Activated CD4-positive, alpha-beta T cell treated with anti-CD3 and anti-CD28 coated beads for 48 hours (primary cell): Measurements from ENCODE around the gene OR8D2.

Source experiments
- DNase-seq: peaks from one replicate; pipeline ENCODE4 v3.0.0-alpha.2; 2020

OR8D2 gene, protein sequence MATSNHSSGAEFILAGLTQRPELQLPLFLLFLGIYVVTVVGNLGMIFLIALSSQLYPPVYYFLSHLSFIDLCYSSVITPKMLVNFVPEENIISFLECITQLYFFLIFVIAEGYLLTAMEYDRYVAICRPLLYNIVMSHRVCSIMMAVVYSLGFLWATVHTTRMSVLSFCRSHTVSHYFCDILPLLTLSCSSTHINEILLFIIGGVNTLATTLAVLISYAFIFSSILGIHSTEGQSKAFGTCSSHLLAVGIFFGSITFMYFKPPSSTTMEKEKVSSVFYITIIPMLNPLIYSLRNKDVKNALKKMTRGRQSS

DNA sequence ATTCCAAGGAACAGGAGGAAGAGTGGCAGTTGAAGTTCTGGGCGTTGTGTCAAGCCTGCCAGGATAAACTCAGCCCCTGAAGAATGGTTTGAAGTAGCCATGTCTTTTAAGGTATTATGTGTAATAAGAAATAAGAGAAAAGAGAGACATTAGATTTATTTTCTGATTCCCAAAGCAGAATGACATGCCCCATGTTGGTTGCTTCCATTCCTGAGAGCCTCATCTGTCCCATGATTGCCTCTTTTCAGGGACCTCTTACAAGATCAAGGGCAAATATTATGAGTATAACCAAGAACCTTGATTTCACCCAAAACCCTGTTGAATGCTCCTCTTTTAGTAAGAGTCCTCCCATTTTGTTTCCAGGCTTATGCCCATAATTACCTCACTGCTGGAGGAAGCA, at the start of gene OR8D2:
Gene OR8D2, minus strand, starts transcription at position 101 of the 400 bp plus-strand sequence. Its CDS starts 0 bp downstream, at position 101.
- no peak for DNase-seq

DNA sequence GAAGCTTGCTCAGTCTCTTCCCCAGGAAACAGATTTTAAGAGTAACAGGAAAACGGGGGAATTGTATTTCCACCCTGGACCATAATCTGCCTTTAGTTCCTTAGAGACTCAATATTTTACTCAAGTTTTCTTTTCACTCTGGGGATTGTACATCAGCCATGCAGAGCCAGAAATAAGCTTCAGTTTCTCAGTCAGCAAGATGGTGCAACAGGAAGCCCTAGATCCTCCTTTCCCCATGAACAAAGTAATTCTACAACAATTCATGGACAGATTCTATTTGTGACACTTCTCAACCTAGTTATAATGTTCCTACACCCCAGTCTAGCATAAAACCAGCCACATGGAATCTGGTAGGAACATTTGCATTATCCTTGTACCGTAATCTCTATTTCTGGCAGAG, 39.6 kb upstream of the OR8D2 start:
- DNase-seq = no peak

- DNase-seq = no peak
Measured at GRCh38 chr11:124346311-124346955, 26.4 kb upstream of the OR8D2 start.

GRCh38 chr11:124344346-124344745, 24.3 kb upstream of the OR8D2 start:
- no peak for DNase-seq

GRCh38 chr11:124340142-124340447, 20.1 kb upstream of the OR8D2 start:
- DNase-seq = no peak

DNA sequence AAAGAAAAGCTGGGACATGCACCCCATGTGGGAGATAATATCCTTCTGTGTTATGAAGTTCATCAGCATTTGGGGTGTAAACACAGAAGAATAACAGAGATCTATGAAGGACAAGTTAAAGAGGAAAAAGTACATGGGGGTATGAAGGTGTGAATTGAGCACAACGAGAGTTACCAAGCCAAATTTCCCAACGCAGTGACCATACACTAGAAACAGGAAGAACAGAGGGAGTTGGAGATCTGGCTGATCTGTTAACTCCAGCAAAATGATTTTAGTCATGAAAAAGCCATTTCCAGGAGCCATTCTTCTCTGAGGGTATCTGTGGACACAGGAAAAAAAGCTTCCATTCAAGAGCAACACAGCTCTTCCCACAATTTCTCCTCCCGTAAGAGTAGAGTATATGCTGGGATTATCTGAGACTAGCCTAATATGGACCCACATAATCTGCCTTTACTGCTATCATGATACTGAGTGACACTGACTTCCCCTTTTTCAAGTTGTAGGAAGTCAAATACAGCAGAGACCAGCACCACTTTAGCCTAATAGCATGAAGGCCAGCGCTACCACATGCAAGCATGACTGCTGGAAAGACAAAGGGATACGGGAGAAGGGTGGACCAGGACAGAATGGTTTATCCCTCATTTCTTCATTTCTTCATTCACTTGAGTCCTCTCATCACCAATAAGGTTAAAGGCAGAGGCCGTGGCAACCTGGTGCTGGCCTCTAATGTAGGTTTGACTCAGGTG, 19.6 kb upstream of the OR8D2 start:
- DNase-seq = no peak

GRCh38 chr11:124331873-124332272, 11.9 kb upstream of the OR8D2 start:
- DNase-seq = no peak

DNA sequence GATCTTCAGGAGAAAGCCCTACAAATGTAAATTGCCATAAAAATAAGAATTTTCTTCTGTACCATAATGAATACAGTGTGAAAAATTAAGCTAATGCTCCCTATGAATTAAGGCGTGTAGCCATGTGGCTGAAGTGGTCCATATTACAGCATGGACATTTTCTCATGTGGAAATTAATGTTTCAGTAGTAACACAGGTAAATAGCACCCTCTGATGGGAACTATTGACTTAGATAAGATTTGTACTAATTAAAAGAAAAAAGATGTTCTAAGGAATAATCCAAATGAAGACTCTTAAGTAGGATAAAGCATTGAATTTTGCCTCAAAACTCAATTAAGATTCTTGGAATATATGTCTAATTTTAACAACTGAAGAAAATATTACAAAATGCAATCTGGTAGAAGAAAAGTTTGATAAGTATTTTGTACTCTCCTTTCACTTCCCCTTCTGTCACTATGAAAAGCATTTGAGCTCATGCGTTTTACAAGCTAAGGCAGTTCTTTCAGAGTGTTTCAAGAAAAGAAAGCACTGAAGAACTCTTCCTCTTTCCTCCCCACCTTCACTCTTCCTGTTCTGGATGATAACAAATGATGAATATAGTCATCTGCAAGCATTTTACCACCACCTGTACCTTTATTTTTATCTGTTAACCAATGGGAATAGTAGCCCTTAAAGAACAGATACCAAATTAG, 9.9 kb upstream of the OR8D2 start:
- DNase-seq = no peak

DNA sequence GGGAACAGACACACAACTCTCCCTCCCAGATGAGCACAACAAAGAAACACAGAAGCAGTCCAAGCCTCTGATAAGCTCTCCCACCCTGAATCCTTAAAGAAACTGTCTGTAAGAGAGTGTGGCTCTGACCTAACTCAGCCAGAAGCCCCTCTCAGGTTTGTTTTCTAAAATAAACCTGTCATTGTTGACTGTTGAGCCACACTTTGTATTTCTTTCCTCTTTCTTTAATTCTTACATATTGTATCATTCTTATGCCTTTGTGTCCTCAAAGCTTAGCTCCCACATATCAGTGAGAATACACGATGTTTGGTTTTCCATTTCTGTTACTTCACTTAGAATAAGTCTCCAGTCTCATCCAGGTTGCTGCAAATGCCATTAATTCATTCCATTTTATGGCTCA, 7.8 kb upstream of the OR8D2 start:
- DNase-seq = no peak

GRCh38 chr11:124322356-124322755, 2.4 kb upstream of the OR8D2 start:
- DNase-seq = no peak

- DNase-seq = no peak
Measured at GRCh38 chr11:124315052-124315451, 4.9 kb downstream of the OR8D2 start.

GRCh38 chr11:124313849-124314248, 6.1 kb downstream of the OR8D2 start, which contains the start of gene OR8D1:
Gene OR8D1, minus strand, starts transcription at chr11:124313949. Its CDS starts 3,183 bp downstream, at chr11:124310766.
- DNase-seq = no peak

GRCh38 chr11:124313131-124313530, 6.9 kb downstream of the OR8D2 start:
- no peak for DNase-seq

DNA sequence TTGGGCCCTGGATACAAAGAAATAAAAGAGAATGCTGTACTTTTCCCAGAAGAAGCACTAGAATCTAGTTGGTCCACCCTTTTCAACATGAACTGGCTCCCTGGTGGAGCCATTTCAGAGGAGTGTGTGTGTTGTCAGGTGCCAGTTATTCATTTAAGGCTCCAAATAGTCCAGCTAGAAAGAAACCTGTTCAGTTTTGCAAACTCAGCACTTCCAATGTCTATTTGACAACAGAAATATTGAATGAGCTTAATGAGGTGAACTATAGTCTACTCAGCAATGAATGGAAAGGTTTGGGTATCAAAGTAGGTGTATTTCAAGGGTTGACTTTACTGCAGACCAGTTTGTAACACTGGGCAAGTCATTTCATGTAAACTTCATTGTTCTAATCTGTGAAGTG, 8.3 kb downstream of the OR8D2 start:
- no peak for DNase-seq

- DNase-seq = no peak
Measured at GRCh38 chr11:124311269-124311668, 8.7 kb downstream of the OR8D2 start.

- DNase-seq = no peak
Measured at GRCh38 chr11:124310721-124311120, 9.3 kb downstream of the OR8D2 start.

DNA sequence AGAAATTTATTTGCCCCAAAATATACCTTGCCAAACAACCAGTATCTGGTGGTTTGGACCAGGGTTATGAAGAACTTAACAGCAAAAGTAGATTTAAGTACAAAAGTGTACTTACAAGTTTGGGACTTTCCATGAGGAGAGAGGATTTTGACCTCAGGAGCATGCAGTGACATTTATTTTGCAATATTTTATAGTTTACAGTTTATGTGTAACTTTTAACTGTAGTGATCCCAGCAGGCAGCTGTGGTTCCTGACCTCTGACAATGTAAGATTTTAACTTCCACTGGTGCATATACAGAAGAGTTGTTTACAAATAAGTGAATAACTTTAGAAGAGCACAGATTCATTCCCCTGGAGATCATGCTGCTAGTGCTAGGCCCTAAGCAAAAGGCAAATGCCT, 12.9 kb downstream of the OR8D2 start:
- DNase-seq = no peak

DNA sequence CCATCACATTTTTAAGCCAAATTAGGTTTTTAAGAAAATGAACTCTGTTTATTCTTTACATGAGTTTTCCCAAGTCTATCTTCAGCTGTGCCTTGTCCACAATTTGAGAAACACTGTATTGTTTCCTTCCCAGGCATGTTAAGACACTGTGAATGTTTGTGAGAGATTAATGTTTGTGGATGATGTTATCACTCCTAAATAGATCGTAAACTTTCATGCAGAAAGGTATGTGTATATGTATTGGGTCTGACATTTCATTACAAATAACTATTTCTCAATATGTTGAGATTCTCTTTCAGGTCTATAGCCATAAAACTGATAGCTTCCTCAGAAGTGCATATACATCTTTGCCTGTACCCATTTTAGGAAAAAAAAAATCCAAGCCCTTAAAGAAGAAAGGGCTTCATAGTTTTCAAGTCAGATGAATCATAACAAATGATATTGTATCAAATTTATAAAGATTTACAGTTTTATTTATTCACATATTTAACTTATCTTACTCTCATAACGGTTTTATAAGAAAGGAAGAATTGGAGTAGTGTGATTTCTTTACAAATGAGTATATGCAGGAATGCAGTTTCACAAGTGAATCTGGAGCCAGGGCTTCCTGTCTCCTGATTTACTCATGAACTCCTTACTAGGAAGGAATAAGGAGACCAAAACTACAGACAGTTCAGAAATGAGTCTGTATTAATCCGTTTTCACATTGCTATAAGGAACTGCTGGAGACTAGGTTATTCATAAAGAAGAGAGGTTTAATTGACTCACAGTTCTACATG, 17.5 kb downstream of the OR8D2 start:
- no peak for DNase-seq

- DNase-seq = no peak
Measured at GRCh38 chr11:124301548-124301947, 18.4 kb downstream of the OR8D2 start.

DNA sequence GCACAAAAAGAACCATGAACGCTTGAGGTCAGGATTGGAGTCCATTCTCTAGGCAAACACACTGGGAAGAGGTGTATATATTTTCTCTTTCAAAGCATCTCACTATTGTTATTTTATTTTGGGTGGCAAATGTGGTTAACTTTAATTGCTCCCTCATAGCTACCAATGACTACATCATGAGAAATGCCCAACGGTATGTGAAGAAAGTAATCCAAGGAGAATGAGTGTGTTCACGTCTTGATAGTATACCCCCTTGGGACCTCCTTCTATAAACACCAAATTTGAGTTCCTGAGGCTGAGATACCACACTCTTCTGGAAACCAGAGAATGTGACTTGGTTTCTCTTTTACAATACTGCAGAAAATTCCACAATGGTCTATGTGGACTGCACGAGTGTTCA, 22.1 kb downstream of the OR8D2 start:
- no peak for DNase-seq

GRCh38 chr11:124296016-124296415, 24.0 kb downstream of the OR8D2 start:
- DNase-seq = no peak

DNA sequence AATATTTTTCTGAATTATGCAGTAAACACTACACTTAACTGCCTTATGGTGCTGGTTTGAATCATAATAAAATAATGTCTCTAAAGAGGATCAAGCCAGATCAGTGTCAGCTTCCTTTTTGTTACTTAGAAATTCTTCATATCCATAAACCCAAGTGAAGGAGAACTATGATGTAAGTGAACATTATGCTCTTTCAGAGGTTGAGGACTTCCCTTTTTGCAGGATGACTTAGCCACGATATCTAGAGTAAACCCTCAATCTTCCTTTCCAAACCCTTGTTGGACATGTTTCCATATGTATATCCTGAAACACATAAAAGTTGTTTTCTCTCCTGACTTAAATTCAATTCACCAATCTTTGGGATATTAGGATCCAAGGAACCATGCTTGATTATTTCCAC, 25.3 kb downstream of the OR8D2 start:
- no peak for DNase-seq
